Activated naive CD8-positive, alpha-beta T cell treated with anti-CD3 and anti-CD28 coated beads for 36 hours (primary cell): ENCODE measurements around the gene SLC47A1. TPM values are rescaled to one million over a fixed set of nuclear protein-coding genes. Genes with fewer than 3 reads are reported as not detected.

ENCODE experiments used
- DNase-seq: peaks from one replicate; pipeline ENCODE4 v3.0.0; 2021
- H3K27ac Mint-ChIP-seq: one replicate; pipeline ENCODE4 v1.8.0; 2022; ENCODE audit warnings: mild to moderate bottlenecking, moderate library complexity, mixed read lengths
- H3K27me3 Mint-ChIP-seq: one replicate; pipeline ENCODE4 v1.8.0; 2022; ENCODE audit warnings: mild to moderate bottlenecking, mixed read lengths
- H3K36me3 Mint-ChIP-seq: one replicate; pipeline ENCODE4 v1.8.0; 2021; ENCODE audit warnings: mild to moderate bottlenecking, mixed read lengths
- H3K4me1 Mint-ChIP-seq: one replicate; pipeline ENCODE4 v1.8.0; 2021; ENCODE audit warnings: mixed read lengths
- H3K4me3 Mint-ChIP-seq: one replicate; pipeline ENCODE4 v1.8.0; 2022; ENCODE audit warnings: mild to moderate bottlenecking, moderate library complexity, mixed read lengths
- H3K9me3 Mint-ChIP-seq: one replicate; pipeline ENCODE4 v1.8.0; 2022; ENCODE audit warnings: mixed read lengths
- total RNA-seq, 2 experiments: library from RNA; stranded (reverse); gene quantifications; one replicate each; pipeline ENCODE4 v1.2.3, GENCODE V29; 2021

The SLC47A1 gene
- total RNA-seq, 2 experiments from 2014 or later, result not detected

GRCh38 chr17:19539841-19540311 is 6.2 kb downstream of the SLC47A1 start:
- no peaks in the 10 kb centered on the region for H3K9me3 Mint-ChIP-seq
- no peak for DNase-seq
- H3K27me3 Mint-ChIP-seq, result peaks cover 55% of the 10 kb centered on the region
- H3K27ac Mint-ChIP-seq, result no peak overlapping the region
- H3K4me3 Mint-ChIP-seq, result no peak overlapping the region
- H3K4me1 Mint-ChIP-seq, result peaks cover 3% of the 10 kb centered on the region
- no peaks in the 10 kb centered on the region for H3K36me3 Mint-ChIP-seq

- no peaks in the 10 kb centered on the region for H3K9me3 Mint-ChIP-seq
- no peaks in the 10 kb centered on the region for H3K4me1 Mint-ChIP-seq
- no peaks in the 10 kb centered on the region for H3K36me3 Mint-ChIP-seq
- H3K27me3 Mint-ChIP-seq, result peaks cover 50% of the 10 kb centered on the region
- no peak overlapping the region for H3K27ac Mint-ChIP-seq
- H3K4me3 Mint-ChIP-seq, result no peak overlapping the region
- no peak for DNase-seq
These were observed 7.2 kb downstream of the SLC47A1 start for GRCh38 chr17:19540706-19541370.

GRCh38 chr17:19541445-19541844 is 7.8 kb downstream of the SLC47A1 start:
- H3K36me3 Mint-ChIP-seq, result no peaks in the 10 kb centered on the region
- no peak for DNase-seq

DNA sequence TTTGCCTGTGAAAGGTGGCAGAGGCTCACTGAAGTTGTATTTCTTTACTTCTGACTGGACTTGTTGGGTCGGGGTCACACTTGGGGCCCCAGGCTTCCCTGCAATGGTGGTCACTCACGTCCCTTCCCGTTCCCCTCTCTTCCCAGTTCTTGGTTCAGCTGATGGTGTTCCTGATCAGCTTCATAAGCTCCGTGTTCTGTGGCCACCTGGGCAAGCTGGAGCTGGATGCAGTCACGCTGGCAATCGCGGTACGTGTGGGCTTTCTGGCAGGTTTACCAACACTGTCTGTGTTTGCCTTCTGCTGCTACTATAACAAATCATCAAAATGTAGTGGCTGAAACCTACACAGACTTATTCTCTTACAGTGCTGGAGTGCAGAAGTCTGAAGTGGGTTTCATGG is 8.6 kb downstream of the SLC47A1 start:
- H3K4me3 Mint-ChIP-seq, result no peak overlapping the region
- no peak for DNase-seq
- no peak overlapping the region for H3K27ac Mint-ChIP-seq
- peaks cover 39% of the 10 kb centered on the region for H3K27me3 Mint-ChIP-seq
- no peaks in the 10 kb centered on the region for H3K9me3 Mint-ChIP-seq
- H3K36me3 Mint-ChIP-seq, result no peaks in the 10 kb centered on the region
- H3K4me1 Mint-ChIP-seq, result no peaks in the 10 kb centered on the region

More at GRCh38 chr17:19541445-19541844, 7.8 kb downstream of the SLC47A1 start:
- H3K27me3 Mint-ChIP-seq, result peaks cover 47% of the 10 kb centered on the region
- no peak overlapping the region for H3K27ac Mint-ChIP-seq
- H3K4me3 Mint-ChIP-seq, result no peak overlapping the region
- no peaks in the 10 kb centered on the region for H3K9me3 Mint-ChIP-seq
- H3K4me1 Mint-ChIP-seq, result no peaks in the 10 kb centered on the region

DNA sequence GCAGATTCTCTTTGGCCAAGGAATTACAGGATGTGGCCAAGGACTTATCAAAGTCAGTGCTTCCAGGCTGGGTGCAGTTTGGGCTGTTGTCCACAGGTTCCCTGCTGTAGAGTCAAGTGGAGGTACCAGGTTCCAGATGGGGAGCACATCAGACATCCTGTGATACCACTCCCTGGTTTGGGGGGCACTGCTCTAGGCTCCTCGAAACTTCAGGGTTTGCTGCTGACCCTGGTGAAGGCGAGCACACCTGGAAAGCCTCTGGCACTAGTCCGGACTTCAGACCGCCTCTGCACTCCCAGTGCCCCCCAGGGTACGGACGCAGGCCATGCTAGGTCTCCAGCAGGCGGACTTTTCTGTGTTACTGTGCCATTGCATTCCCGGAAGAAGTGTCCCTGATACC is 10.7 kb downstream of the SLC47A1 start:
- Mint-ChIP-seq H3K27ac (no peak overlapping the region), H3K4me1 (no peaks in the 10 kb centered on the region), H3K36me3 (no peaks in the 10 kb centered on the region), H3K9me3 (no peaks in the 10 kb centered on the region), H3K4me3 (no peak overlapping the region), H3K27me3 (peaks cover 21% of the 10 kb centered on the region)
- no peak for DNase-seq

DNA sequence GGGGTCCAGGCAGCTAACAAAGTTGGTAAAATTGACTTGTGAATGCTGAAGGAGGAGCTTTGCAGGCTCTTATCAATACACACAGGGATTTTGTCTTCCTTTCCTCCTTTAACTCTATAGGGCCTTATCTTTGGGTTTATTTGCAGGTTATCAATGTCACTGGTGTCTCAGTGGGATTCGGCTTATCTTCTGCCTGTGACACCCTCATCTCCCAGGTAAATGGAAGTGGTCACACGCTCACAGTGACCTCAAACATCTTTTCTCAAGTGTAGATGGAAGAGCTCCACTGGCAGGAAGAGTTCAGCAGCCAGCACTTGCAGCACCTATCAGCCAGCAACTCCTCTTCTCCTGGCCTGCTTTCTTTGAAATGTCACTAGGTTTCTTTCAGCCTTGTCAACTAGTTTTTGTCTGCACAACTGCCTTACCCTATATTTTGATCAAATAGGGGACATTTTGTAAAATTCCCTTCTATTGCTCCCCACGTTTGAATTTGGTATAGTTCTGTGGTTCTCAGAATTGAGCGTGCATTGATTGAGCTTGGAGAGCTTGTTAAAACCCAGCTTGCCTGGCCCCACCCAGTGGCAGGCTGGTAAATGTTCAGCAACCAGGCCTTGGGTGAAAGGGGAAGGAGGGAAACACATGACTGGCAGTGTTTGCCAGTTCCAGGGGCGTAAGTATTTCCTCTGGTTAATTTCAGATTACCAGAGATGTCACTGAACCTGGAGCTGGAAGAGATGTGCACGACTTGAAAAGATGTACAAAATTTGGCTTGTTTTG is 12.8 kb downstream of the SLC47A1 start:
- no peaks in the 10 kb centered on the region for H3K4me1 Mint-ChIP-seq
- no peak overlapping the region for H3K27ac Mint-ChIP-seq
- no peaks in the 10 kb centered on the region for H3K36me3 Mint-ChIP-seq
- peaks cover 9% of the 10 kb centered on the region for H3K27me3 Mint-ChIP-seq
- no peak overlapping the region for H3K4me3 Mint-ChIP-seq
- no peaks in the 10 kb centered on the region for H3K9me3 Mint-ChIP-seq
- DNase-seq, result no peak

DNA sequence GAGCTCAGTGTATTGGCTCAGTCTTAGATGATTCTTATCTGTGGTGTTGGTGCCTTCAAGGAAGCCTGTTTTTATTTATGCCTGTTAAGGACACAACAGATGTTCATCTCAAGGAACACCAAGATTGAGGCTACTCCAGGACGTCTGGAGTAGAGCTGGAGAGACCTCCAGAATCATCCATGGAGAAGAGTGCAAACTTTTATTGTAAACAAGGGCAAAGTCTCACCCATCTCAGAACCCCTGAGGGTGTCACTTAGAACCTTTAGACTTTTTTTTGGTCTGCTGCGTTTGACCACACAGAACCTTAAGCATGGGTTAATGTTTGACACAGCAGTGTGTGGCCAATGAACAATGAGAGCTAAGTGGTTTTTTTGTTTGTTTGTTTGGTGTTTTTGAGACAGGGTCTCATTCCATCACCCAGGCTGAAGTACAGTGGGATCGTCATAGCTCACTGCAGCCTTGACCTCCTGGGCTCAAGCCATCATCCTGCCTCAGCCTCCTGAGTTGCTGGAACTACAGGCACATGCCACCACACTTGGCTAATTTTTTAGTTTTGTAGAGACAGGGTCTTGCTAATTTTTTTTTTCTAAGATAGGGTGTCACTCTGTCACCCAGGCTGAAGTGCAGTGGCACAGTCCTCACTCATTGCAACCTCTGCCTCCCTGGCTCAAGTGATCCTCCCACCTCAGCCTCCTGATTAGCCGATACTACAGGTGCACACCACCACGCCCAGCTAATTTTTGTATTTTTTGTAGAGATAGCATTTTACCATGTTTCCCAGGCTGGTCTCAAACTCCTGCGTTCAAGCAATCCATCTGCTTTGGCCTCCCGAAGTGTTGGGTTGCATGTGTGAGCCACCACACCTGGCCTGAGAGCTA is 16.3 kb downstream of the SLC47A1 start:
- no peak overlapping the region for H3K4me3 Mint-ChIP-seq
- no peaks in the 10 kb centered on the region for H3K9me3 Mint-ChIP-seq
- no peak for DNase-seq
- no peak overlapping the region for H3K27ac Mint-ChIP-seq
- H3K36me3 Mint-ChIP-seq, result no peaks in the 10 kb centered on the region
- H3K27me3 Mint-ChIP-seq, result peaks cover 2% of the 10 kb centered on the region
- H3K4me1 Mint-ChIP-seq, result no peaks in the 10 kb centered on the region

DNA sequence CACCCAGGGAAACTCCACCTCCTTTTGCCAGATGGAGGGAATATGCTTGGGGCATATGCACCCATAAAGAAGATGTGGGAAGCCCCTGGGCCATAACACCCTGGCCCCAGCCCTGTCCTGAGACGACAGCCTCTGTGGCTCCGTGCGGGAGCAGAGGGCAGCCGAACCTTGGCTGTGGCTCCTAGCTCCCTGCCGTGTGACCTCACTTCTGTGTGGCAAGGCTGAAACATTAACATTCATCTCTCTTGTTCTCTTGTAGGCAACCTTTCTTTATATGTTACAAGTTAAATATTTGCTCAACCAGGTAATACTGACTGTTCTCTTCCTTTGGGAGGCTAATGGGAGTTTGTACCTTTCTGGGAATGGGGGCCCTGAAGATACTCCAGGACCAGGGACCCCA is 17.5 kb downstream of the SLC47A1 start:
- Mint-ChIP-seq H3K27me3 (peaks cover 10% of the 10 kb centered on the region), H3K4me3 (no peak overlapping the region), H3K9me3 (no peaks in the 10 kb centered on the region)

DNA sequence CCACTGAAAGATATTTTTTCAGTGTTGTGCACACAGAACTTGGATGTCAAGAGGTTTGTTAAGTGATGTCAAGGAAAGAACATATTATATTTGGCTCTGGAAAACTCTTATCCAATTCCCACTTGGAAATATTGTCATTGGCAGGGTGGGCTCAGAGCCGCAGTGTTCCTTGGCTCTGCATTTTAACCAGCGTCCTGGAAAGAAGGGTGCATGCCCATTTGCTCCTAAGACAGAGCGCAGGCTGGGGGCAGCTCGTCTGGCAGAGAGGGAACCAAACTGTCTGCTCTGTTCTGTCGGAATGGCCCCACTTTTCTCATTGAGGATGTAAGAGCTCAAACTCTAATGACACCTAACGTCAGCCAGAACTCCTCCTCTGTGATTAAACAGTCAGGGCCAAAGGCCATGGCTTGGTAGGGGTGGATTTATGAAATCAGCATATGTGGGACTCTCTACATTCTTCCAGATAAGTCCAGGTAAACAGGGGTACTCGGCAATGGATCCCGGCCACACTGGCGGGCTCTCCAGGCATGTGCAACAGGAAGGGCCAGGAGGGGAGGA is 18.0 kb downstream of the SLC47A1 start:
- no peaks in the 10 kb centered on the region for H3K9me3 Mint-ChIP-seq

More for the DNA sequence above, 17.5 kb downstream of the SLC47A1 start:
- no peak overlapping the region for H3K27ac Mint-ChIP-seq
- H3K36me3 Mint-ChIP-seq, result no peaks in the 10 kb centered on the region
- DNase-seq, result no peak
- H3K4me1 Mint-ChIP-seq, result no peaks in the 10 kb centered on the region

GRCh38 chr17:19553036-19553435 is 19.4 kb downstream of the SLC47A1 start:
- Mint-ChIP-seq H3K9me3 (no peaks in the 10 kb centered on the region), H3K4me3 (no peak overlapping the region), H3K27ac (no peak overlapping the region), H3K27me3 (peaks cover 14% of the 10 kb centered on the region), H3K4me1 (no peaks in the 10 kb centered on the region), H3K36me3 (no peaks in the 10 kb centered on the region)
- DNase-seq, result no peak

More for the DNA sequence above, 18.0 kb downstream of the SLC47A1 start:
- H3K36me3 Mint-ChIP-seq, result no peaks in the 10 kb centered on the region
- peaks cover 10% of the 10 kb centered on the region for H3K27me3 Mint-ChIP-seq
- H3K27ac Mint-ChIP-seq, result no peak overlapping the region
- no peak for DNase-seq
- H3K4me3 Mint-ChIP-seq, result no peak overlapping the region
- H3K4me1 Mint-ChIP-seq, result no peaks in the 10 kb centered on the region

DNA sequence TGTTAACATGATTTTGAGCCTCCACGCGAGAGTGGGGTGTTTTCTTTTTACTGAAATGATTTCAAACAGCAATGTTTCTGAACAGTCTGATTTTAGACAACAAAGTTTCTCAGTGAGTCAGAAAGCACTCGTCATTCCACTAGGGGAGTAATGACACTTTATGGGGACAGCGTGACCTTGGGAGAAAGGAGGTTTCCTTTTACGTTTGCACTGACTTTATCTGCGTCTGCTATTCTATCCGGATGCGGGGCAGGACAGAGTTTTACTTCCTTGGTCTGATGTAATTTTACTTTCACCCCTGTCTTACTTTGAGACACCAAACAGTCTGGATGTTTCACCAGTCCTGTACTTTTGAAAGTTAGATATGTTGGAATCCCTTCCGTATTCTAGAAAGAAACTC is 20.7 kb downstream of the SLC47A1 start:
- Mint-ChIP-seq H3K27me3 (peaks cover 15% of the 10 kb centered on the region), H3K4me3 (no peak overlapping the region), H3K27ac (no peak overlapping the region), H3K4me1 (no peaks in the 10 kb centered on the region), H3K9me3 (no peaks in the 10 kb centered on the region), H3K36me3 (no peaks in the 10 kb centered on the region)
- no peak for DNase-seq

DNA sequence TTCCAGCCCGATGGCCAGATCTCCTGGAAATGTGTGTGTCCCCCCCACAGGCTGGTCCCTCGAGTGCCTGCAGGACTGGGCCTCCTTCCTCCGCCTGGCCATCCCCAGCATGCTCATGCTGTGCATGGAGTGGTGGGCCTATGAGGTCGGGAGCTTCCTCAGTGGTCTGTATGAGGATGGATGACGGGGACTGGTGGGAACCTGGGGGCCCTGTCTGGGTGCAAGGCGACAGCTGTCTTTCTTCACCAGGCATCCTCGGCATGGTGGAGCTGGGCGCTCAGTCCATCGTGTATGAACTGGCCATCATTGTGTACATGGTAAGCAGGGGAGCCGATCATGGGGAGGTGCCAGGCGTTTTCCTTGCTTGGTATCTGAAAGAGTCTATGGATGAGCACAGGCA is 22.1 kb downstream of the SLC47A1 start:
- Mint-ChIP-seq H3K27ac (no peak overlapping the region), H3K27me3 (peaks cover 20% of the 10 kb centered on the region), H3K36me3 (no peaks in the 10 kb centered on the region), H3K4me1 (no peaks in the 10 kb centered on the region), H3K9me3 (no peaks in the 10 kb centered on the region), H3K4me3 (no peak overlapping the region)
- no peak for DNase-seq

- H3K27ac Mint-ChIP-seq, result no peak overlapping the region
- H3K9me3 Mint-ChIP-seq, result no peaks in the 10 kb centered on the region
- H3K36me3 Mint-ChIP-seq, result no peaks in the 10 kb centered on the region
- H3K4me3 Mint-ChIP-seq, result no peak overlapping the region
- no peaks in the 10 kb centered on the region for H3K4me1 Mint-ChIP-seq
- peaks cover 29% of the 10 kb centered on the region for H3K27me3 Mint-ChIP-seq
- no peak for DNase-seq
These were observed 25.3 kb downstream of the SLC47A1 start for GRCh38 chr17:19558946-19559345.

GRCh38 chr17:19561697-19562318 is 28.2 kb downstream of the SLC47A1 start:
- Mint-ChIP-seq H3K4me3 (no peak overlapping the region), H3K27ac (no peak overlapping the region), H3K27me3 (peaks cover 18% of the 10 kb centered on the region), H3K4me1 (no peaks in the 10 kb centered on the region), H3K9me3 (no peaks in the 10 kb centered on the region), H3K36me3 (no peaks in the 10 kb centered on the region)
- no peak for DNase-seq
